Activated naive CD4-positive, alpha-beta T cell treated with anti-CD3 and anti-CD28 coated beads, Interleukin-2, amount 10 ng/mL, durations not matched to agents 7 days and 5 days (primary cell): ENCODE data around the gene MCU.
A peak's percentile ranks its signal among the peaks of the same experiment; 100 is the strongest.
"Not testable (repeated sequence)": the region's sequence is repeated elsewhere in the genome, so short reads cannot be mapped to it uniquely, and the experiment has no call there.

Experiments used
- CTCF ChIA-PET: fragments of 350-600 bp; sonication (Branson Sonifier 250); formaldehyde crosslinking; loops from one replicate; lab custom pipeline; 2021; ENCODE audit warnings: antibody characterized with exemption; lab: Charles Lee
- DNase-seq: peaks from one replicate; pipeline ENCODE4 v3.0.0-alpha.2; 2020
- H3K27ac Mint-ChIP-seq: one replicate; pipeline ENCODE4 v1.8.0; 2021; ENCODE audit warnings: mild to moderate bottlenecking, moderate library complexity, mixed read lengths
- H3K27me3 Mint-ChIP-seq: one replicate; pipeline ENCODE4 v1.8.0; 2021; ENCODE audit warnings: mild to moderate bottlenecking, mixed read lengths
- H3K36me3 Mint-ChIP-seq: one replicate; pipeline ENCODE4 v1.8.0; 2021; ENCODE audit warnings: mixed read lengths
- H3K4me1 Mint-ChIP-seq: one replicate; pipeline ENCODE4 v1.8.0; 2021; ENCODE audit warnings: mixed read lengths
- H3K4me3 Mint-ChIP-seq: one replicate; pipeline ENCODE4 v1.8.0; 2021; ENCODE audit warnings: mild to moderate bottlenecking, moderate library complexity, mixed read lengths
- H3K9me3 Mint-ChIP-seq: one replicate; pipeline ENCODE4 v1.8.0; 2021; ENCODE audit warnings: mixed read lengths

Gene MCU

GRCh38 chr10:72692994-72693781 is 1.2 kb downstream of the MCU start:
- peaks cover 33% of the 10 kb centered on the region for H3K4me1 Mint-ChIP-seq
- H3K27ac Mint-ChIP-seq: peak overlapping the region; percentile 39
- no peaks in the 10 kb centered on the region for H3K9me3 Mint-ChIP-seq
- H3K4me3 Mint-ChIP-seq: peak overlapping the region; percentile 83
- peaks cover 5% of the 10 kb centered on the region for H3K27me3 Mint-ChIP-seq
- DNase-seq: peak; percentile 37
- no peaks in the 10 kb centered on the region for H3K36me3 Mint-ChIP-seq
- CTCF ChIA-PET: interaction anchor here (0.6 to 1.1 kb wide), 5 partner anchors 10 to 524 kb away, joined by 3 read pairs; no protein-coding TSS in a partner anchor

GRCh38 chr10:72694476-72695369 is 2.8 kb downstream of the MCU start:
- DNase-seq: peak; percentile 23
- Mint-ChIP-seq H3K9me3 (no peaks in the 10 kb centered on the region), H3K27me3 (peaks cover 5% of the 10 kb centered on the region), H3K36me3 (no peaks in the 10 kb centered on the region), H3K27ac (no peak overlapping the region), H3K4me3 (no peak overlapping the region), H3K4me1 (peaks cover 33% of the 10 kb centered on the region)
- CTCF ChIA-PET: interaction anchor here (0.7 to 1.2 kb wide), 6 partner anchors 18 to 331 kb away, joined by 3 to 4 read pairs (median 3); no protein-coding TSS in a partner anchor

DNA sequence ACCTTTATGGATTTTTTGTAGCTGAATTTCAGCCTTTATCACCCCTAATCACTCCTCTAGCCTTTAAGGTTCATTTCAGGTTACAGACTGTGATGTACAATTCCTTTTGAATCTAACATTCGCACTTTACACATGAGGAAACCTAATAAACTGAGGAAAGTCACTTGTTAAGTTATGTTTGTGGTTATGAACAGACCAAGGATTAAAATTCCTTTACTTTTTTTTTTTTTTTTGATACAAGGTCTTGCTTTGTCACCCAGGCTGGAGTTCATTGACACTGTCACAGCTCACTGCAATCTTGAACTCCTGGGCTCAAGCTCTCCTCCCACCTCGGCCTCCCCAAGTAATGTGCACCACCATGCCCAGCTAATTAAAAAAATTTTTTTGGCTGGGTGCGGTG is 3.6 kb downstream of the MCU start:
- Mint-ChIP-seq H3K4me3 (no peak overlapping the region), H3K36me3 (no peaks in the 10 kb centered on the region), H3K27me3 (peaks cover 5% of the 10 kb centered on the region), H3K4me1 (peaks cover 29% of the 10 kb centered on the region), H3K9me3 (no peaks in the 10 kb centered on the region), H3K27ac (no peak overlapping the region)
- no peak for DNase-seq
- CTCF ChIA-PET: interaction anchor here (1.1 to 1.2 kb wide), 4 partner anchors 17 to 331 kb away, joined by 3 to 4 read pairs (median 4); no protein-coding TSS in a partner anchor

DNA sequence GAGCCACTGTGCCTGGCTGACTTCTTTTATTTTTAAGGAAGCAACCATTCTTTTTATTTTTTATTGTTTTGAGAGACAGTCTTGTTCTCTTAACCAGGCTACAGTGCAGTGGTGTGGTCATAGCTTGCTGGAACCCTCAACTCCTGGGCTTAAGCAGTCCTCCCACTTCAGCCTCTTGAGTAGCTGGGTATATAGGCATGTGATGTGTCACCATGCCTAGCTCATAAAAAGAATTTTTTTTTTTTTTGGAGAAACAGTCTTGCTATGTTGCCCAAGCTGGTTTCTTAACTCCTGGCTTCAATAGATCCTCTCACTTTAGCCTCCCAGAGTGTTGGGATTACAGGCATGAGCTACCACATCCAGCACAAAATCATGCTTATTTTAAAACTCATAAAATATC is 5.8 kb downstream of the MCU start:
- Mint-ChIP-seq H3K27ac (no peak overlapping the region), H3K27me3 (peaks cover 3% of the 10 kb centered on the region), H3K4me3 (no peak overlapping the region), H3K4me1 (peaks cover 20% of the 10 kb centered on the region), H3K9me3 (no peaks in the 10 kb centered on the region), H3K36me3 (no peaks in the 10 kb centered on the region)
- DNase-seq: no peak
- CTCF ChIA-PET: interaction anchor here (1.4 kb wide), 1 partner anchor 136 kb away, joined by 3 read pairs; no protein-coding TSS in a partner anchor

GRCh38 chr10:72702465-72702864 is 10.5 kb downstream of the MCU start:
- H3K27ac Mint-ChIP-seq, DNase-seq, H3K4me1 Mint-ChIP-seq, CTCF ChIA-PET, H3K36me3 Mint-ChIP-seq, H3K4me3 Mint-ChIP-seq, H3K27me3 Mint-ChIP-seq, H3K9me3 Mint-ChIP-seq: not testable (repeated sequence)

DNA sequence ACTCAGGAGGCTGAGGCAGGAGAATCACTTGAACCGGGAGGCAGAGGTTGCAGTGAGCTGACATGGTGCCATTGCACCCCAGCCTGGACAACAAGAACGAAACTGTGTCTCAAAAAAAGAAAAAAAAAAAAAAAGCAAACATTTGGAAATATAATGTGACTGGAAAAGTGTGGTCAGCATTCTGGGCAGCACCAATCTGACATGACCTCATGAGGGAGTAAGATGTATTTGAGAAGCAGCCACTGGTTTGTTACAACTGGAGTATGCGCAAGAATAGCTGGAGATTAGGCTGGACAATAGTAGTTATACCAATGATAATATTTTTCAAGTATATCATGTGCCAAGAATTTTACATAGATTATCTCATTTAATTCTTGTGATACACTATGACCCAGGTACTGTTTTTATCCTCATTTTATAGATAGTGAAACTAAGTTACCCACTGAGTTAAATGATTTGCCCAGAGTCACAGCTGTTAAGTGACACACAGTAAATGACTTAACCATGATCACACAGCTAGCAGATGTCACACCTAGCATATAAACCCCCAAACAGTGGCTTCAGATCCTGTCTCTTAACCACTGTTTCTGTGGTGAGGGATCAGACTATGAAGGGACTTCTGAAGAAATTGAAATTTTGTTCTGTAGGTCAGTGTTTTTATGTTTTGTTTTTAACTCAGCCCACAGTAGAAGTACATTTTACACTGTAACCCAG is 11.1 kb downstream of the MCU start:
- CTCF ChIA-PET: interaction anchor here (0.7 kb wide), 1 partner anchor 10 kb away, joined by 3 read pairs; no protein-coding TSS in a partner anchor
- Mint-ChIP-seq H3K36me3 (no peaks in the 10 kb centered on the region), H3K27me3 (no peaks in the 10 kb centered on the region), H3K4me1 (peaks cover 7% of the 10 kb centered on the region), H3K4me3 (no peak overlapping the region), H3K27ac (no peak overlapping the region), H3K9me3 (no peaks in the 10 kb centered on the region)
- DNase-seq: no peak

GRCh38 chr10:72704117-72704516 is 12.2 kb downstream of the MCU start:
- Mint-ChIP-seq H3K36me3 (no peaks in the 10 kb centered on the region), H3K9me3 (no peaks in the 10 kb centered on the region), H3K4me1 (peaks cover 7% of the 10 kb centered on the region), H3K27ac (no peak overlapping the region), H3K4me3 (no peak overlapping the region), H3K27me3 (no peaks in the 10 kb centered on the region)
- no peak for DNase-seq
- CTCF ChIA-PET: no interaction called here

- Mint-ChIP-seq H3K4me3 (no peak overlapping the region), H3K27ac (no peak overlapping the region), H3K9me3 (no peaks in the 10 kb centered on the region), H3K27me3 (no peaks in the 10 kb centered on the region), H3K4me1 (no peaks in the 10 kb centered on the region), H3K36me3 (no peaks in the 10 kb centered on the region)
- DNase-seq: no peak
- CTCF ChIA-PET: no interaction called here
Measured at GRCh38 chr10:72709041-72709440, 17.1 kb downstream of the MCU start.

GRCh38 chr10:72712136-72712535 is 20.2 kb downstream of the MCU start:
- no peak for DNase-seq
- Mint-ChIP-seq H3K9me3 (no peaks in the 10 kb centered on the region), H3K27me3 (no peaks in the 10 kb centered on the region), H3K36me3 (no peaks in the 10 kb centered on the region), H3K4me1 (no peaks in the 10 kb centered on the region), H3K4me3 (no peak overlapping the region), H3K27ac (no peak overlapping the region)
- CTCF ChIA-PET: interaction anchor here (1.1 kb wide), 1 partner anchor 16 kb away, joined by 3 read pairs; no protein-coding TSS in a partner anchor

DNA sequence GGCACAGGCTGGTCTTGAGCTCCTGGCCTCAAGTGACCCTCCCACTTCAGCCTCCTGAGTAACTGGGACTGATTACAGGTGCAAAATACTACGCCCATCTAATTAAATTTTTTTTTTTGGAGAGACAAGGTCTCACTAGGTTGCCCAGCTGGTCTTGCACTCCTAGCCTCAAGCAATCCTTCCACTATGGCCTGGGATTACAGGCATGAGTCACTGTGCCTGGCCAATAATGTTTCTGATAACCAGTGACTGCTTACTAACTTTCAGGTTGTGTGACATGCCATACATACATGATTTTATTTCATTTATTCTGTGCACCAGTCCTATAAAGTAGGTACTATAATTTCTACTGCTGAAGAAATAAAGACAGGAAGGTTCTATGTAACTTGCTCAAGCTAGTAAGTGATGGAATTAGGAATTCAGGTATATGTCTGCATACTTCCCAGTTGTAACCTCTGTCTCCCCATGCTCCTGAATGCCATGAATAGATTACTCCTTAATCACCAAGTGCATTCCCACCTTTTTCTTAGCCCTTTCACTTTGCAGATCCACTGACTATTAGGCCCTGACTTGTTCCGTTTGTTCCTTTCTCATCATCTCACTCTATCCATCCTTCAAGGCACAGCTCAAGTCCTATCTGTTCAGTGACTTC is 28.1 kb downstream of the MCU start:
- CTCF ChIA-PET: no interaction called here
- Mint-ChIP-seq H3K9me3 (no peaks in the 10 kb centered on the region), H3K27ac (no peak overlapping the region)

DNA sequence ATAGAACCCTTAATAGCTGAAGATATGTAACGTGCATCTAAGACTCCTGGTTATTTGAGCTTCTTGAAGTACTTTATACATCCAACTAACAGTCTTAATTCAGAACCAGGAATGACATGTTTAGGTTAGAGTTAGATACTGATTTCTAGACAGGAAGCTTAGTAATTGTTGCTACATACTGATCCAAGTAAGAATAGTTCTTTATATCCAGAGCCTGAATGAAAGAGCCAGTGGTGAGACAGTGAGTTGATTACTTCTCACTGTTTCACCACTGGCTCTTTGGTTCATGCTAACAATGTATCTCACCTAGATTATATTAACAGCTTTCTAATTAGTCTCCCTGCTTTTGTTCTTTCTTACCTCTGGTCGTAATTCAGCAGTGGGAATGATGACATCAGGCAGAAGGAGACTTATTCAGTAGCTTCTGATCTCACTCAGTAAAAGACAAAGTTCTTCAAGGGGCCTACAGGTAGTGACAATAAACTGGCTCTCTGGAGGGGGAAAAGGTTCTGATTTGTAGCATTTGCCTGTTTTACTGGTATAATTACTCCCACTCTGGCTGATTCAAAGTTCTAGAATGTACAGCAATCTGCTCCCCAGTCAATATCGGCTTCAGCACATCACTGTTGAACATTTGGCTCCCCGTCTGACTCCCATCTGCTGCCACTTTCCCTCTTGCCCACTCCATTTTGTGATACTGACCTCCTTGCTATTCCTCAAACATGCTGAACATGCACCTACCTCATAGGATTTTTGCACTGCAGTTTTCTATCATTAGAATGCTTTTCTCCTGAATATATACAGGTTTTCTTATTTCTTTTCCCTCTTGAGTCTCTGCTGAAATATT is 29.1 kb downstream of the MCU start:
- H3K27ac Mint-ChIP-seq: no peak overlapping the region
- no peaks in the 10 kb centered on the region for H3K4me1 Mint-ChIP-seq
- CTCF ChIA-PET: no interaction called here
- DNase-seq: no peak
- no peaks in the 10 kb centered on the region for H3K9me3 Mint-ChIP-seq
- H3K36me3 Mint-ChIP-seq: no peaks in the 10 kb centered on the region
- no peaks in the 10 kb centered on the region for H3K27me3 Mint-ChIP-seq
- no peak overlapping the region for H3K4me3 Mint-ChIP-seq

More for the DNA sequence above, 28.1 kb downstream of the MCU start:
- H3K27me3 Mint-ChIP-seq: no peaks in the 10 kb centered on the region
- no peak for DNase-seq
- no peaks in the 10 kb centered on the region for H3K4me1 Mint-ChIP-seq
- H3K4me3 Mint-ChIP-seq: no peak overlapping the region
- H3K36me3 Mint-ChIP-seq: no peaks in the 10 kb centered on the region

- Mint-ChIP-seq H3K4me1 (peaks cover 7% of the 10 kb centered on the region), H3K27ac (no peak overlapping the region), H3K4me3 (no peak overlapping the region), H3K36me3 (no peaks in the 10 kb centered on the region), H3K9me3 (no peaks in the 10 kb centered on the region), H3K27me3 (no peaks in the 10 kb centered on the region)
- CTCF ChIA-PET: no interaction called here
- no peak for DNase-seq
Measured at GRCh38 chr10:72727130-72727529, 35.2 kb downstream of the MCU start.

GRCh38 chr10:72728462-72728861 is 36.5 kb downstream of the MCU start:
- CTCF ChIA-PET: no interaction called here

More at GRCh38 chr10:72728462-72728861, 36.5 kb downstream of the MCU start:
- Mint-ChIP-seq H3K27me3 (no peaks in the 10 kb centered on the region), H3K4me3 (no peak overlapping the region), H3K36me3 (no peaks in the 10 kb centered on the region), H3K27ac (no peak overlapping the region), H3K4me1 (peaks cover 7% of the 10 kb centered on the region), H3K9me3 (no peaks in the 10 kb centered on the region)
- DNase-seq: no peak
